HG03159 (cell line): ENCODE measurements around the gene FRMPD2.
A peak's percentile ranks its signal among the peaks of the same experiment; 100 is the strongest.
"Not testable (repeated sequence)": the region's sequence is repeated elsewhere in the genome, so short reads cannot be mapped to it uniquely, and the experiment has no call there.

ENCODE experiments used
- ATAC-seq: cut with Tn5 transposase; IDR thresholded peaks from one replicate; pipeline ENCODE4 v1.9.1; 2021; ENCODE audit warnings: mild to moderate bottlenecking, moderate library complexity; ENCODE audit not compliant: unreplicated experiment

Gene FRMPD2

GRCh38 chr10:48209241-48209640, 65.3 kb downstream of the FRMPD2 start:
- ATAC-seq: no peak

DNA sequence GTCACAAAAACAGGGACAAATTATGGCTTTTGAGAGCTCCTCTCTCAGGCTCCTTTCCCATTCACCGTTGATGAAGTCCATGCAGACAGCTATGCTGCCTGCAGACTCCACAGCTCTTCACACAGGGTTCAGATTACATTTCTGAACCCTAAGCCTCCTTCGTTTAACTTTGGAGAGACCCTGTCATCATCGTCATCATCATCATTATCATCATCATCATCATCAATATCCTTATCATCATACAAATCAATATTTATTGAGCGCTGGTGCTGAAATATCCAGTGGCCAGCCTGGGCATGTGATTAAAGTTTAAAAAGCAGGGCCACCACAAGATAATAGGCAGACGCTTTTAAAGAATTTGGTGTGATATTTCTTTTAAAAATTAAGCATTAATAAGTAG, 66.6 kb downstream of the FRMPD2 start:
- ATAC-seq: no peak

DNA sequence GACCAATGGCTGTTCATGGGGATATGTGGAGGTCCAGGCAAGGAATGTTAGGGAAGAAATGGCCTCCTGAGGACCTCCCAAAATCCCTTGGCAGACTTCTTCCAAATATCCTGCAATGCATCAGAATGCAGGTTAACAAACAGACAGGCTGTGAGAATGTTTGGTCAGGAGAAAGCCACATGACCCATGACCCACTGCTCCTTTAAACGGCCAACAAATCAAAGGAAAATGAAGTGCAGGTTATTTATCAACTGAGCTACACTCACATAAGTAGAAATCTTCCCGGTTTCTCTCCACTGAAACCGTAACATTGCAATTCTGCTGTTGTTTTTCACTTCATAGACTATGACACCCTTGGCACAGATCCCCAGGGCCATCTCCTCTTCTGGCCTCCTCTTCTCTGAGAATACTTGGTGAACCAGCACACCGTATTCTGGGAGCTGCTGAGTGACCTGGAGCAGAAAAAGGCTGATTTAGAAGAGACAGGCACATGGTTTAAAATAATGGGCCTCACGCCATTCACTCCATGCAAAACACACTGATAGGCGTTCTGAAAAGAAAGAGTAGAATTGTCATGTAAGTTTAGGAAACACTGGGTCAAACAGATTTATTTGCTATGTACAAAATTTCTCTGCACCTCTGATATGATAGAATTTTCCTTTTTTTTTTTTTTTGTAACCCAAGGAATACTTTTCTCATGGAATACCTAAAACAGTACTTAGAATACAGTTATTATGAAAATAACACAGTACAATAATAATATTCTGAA, 67.8 kb downstream of the FRMPD2 start:
- no peak for ATAC-seq

GRCh38 chr10:48205918-48206317, 68.6 kb downstream of the FRMPD2 start:
- ATAC-seq: no peak

GRCh38 chr10:48199580-48200377, 74.7 kb downstream of the FRMPD2 start:
- ATAC-seq: no peak

DNA sequence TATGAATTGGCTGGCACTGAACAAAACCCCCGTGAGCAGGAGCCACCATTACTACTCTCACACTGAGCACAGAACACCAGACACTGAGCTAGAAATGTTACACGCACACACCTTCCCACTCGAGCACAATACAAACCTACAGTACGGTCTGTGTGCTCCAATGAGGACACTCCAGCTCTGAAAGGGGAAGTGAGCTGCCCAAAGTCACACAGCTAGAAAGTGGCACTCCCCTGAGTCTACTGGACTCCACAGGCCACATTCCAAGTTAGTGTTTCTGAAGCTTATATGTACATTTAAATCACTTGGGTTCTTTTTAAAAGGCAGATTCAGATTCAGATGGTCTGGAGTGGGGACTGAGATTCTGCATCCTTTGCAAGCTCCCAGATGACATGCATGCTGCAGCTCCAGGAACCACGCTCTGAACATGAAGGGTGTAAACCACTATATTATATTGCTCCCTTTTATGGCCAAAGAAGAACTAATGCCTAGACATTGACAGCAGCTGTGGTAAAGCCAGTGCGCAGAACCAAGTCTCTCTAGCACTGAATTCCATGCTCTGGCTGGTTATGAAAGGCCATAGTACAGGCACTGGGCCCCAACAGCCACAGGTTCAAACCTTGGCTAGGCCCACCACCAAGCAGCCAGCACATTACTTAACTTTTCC, 77.1 kb downstream of the FRMPD2 start:
- no peak for ATAC-seq

GRCh38 chr10:48195803-48196202, 78.7 kb downstream of the FRMPD2 start:
- ATAC-seq: no peak

DNA sequence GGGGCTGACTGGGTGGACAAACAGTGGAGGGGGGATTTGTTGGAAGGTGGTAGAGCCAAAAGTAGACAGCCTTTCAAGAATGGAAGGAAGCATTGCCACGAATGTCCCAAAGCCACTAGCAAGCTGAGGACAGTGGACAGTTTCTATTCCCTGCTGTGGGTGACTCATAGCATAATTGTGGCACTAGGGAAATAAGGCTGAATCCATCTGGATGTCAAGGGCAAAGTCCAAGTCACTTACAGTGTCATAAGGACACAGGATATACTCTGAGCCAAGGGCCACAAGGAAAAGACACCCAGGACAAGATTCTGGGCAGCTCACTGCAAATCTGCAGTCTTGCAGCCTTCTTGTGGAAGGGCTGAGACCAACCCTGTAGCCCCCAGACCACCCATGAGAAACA, 79.7 kb downstream of the FRMPD2 start:
- no peak for ATAC-seq

DNA sequence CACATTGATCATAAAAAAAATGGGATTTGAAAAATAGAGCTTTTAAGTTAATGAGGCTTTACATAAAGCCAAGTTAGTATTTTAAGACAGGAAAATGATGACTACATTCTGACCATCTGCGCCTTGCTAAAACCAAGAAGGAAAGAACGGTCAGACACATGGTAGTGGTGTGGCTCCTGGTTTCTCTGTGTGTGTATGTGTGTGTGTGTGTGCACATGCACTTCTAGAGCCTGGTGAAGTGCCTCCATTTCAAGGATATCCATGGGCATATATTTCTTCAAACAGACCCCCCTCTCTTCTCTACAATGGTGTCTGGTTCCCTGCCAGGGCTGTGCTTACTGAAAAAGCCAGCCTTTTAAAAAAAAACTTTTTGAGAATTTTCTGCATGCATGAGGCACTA, 80.9 kb downstream of the FRMPD2 start:
- no peak for ATAC-seq

DNA sequence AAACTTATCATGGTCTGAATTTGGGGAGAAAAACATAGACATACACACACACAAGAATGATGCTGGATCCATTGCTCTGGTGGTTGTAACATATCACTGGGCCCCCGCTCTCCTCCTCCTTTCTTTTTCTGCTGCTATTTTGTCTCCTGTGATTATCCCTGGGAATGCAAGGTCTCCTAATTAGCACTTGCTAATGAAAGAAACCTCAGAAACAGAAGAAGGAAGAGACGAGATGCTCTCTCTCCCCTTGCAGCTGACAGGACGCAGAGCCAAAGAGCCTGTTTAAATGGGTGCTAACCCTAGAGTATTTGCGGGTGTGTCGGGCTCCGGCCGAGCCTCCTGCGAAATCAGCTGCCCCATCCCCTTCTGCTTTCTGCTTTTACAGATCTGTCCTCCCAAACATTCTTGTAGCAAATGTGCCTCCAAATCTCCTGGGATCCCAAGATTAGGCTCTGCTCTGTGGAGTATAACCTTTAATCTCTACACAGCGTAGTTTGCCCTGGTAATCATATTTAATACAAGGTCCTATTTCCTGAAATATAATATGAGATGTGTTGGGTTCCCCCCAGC, 81.5 kb downstream of the FRMPD2 start:
- ATAC-seq: no peak

GRCh38 chr10:48187713-48188485, 86.6 kb downstream of the FRMPD2 start:
- ATAC-seq: no peak

DNA sequence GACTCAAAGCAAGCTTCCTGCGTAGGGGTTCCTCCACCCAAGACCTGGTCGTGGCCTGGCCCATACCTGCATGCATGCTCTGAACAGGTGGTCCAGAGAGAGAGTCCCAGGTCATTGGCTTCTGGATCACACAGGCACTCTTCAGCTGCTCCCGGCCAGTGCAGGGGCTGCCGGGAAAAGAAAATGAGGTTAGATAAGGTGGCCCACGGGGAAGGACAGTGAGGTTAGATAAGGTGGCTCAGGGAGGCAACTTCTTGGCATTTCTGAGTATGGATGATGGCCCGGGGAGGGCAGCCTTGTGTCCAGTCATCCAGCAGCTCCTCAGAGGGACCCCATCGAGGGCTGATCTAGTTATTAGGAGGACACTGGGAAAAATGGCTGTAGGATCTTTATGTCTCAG, 87.4 kb downstream of the FRMPD2 start:
- ATAC-seq: no peak

DNA sequence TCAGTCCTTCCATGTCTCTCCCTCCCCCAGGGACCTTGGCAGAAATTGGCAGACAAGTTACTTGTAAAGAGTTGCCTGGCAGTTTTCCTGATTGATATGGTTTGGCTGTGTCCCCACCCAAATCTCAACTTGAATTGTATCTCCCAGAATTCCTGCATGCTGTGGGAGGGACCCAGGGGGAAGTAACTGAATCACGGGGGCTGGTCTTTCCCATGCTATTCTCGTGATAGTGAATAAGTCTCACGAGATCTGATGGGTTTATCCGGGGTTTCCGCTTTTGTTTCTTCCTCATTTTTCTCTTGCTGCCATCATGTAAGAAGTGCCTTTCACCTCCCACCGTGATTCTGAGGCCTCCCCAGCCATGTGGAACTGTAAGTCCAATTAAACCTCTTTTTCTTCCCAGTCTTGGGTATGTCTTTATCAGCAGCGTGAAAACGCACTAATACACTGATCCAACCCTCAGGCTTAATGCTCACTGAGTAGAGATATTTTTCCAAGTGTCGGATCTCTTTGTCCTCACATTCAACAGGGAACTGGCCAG, 88.2 kb downstream of the FRMPD2 start:
- ATAC-seq: not testable (repeated sequence)

DNA sequence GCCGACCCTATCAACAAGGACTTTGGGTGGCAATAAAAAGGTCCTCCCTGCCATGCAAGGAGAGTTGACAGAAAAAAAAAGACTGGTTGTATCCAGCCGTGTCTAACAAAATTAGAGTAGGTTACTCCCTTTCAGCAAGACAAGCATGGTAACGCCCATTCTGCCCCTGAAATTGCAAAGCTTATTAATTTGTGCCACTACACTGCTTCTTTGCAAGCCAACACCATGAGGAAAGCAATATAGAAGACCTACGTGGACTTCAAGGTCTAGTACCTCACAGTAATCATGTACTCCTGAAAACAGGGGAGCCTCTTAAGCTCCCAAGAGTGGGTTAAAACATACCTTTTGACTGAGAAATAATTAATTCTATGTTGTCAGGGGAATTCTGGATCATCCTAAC, 90.3 kb downstream of the FRMPD2 start:
- no peak for ATAC-seq

- not testable (repeated sequence) for ATAC-seq
Measured at GRCh38 chr10:48172715-48173114, 101.8 kb downstream of the FRMPD2 start.

- peak; percentile 54 for ATAC-seq
Measured at GRCh38 chr10:48160670-48161069, 113.8 kb downstream of the FRMPD2 start.

GRCh38 chr10:48160163-48160562, 114.3 kb downstream of the FRMPD2 start:
- ATAC-seq: not testable (repeated sequence)

DNA sequence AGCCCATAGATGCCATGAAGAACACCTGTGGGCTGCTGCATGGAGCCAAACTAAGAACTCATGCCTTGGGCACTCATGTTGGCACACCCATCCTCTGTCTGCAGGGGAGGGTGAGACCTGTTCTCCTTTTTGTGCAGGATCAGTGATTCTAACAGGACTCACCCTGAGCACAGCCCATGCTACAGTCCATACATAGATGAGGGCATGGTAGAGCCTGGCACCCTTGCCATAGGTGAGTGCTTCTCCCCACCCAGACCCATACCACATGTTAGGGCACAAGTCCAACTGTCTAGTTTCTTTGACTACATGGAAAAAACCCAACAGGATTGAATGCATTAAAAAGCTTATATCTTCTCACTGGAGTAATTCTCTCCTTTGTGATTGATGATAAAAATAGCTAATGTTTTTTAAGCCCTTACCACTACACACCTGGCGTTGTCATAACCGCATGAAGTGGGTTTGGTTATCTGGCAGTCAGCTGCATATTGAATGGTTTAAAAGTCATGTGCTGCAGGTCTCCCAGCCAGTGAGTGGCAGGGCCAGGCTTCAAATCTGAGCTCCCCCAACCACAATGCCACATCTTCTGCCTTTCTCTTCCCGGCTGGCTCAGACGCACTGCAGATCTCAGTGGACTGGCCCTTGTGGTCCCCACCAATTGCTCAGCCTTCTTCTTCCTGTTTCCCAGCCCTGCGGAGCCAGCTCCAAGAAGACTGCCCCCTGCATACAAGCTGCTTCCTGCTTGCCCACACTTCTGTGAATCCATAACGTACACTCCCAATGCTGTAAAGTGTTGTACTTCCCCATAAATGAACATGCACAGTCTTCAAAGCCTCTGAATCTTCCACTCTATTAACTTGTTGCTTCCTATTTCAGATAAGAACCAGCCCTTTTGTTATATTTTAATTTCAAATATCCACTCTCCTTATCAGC, 120.0 kb downstream of the FRMPD2 start:
- ATAC-seq: not testable (repeated sequence)

DNA sequence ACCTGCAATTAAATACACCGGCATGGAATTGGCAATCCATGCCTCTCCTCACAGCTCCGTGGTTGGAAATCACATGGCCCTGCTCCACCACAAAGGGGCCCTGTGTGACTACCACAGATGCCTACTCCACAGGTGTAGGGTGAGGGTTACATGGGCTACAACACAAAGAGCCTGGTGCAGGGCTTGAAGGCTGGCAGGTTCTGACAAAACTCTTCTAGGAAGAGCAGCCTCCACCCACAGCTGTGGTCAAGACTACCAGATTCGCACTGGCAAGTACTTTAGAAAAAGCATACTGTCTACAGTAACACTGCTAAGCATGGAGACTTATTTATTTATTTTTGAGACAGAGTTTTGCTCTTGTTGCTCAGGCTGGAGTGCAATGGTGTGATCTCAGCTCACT, 126.9 kb downstream of the FRMPD2 start:
- ATAC-seq: not testable (repeated sequence)
